B cell (primary cell): ENCODE results near the gene CCDC38.
"Not testable (repeated sequence)": the region's sequence is repeated elsewhere in the genome, so short reads cannot be mapped to it uniquely, and the experiment has no call there.

Experiments
- CTCF ChIP-seq: fragments of 200-600 bp; IDR thresholded peaks from one replicate; pipeline ENCODE4 v1.8.0; 2022; ENCODE audit warnings: antibody characterized with exemption, mild to moderate bottlenecking
- EZH2 ChIP-seq: IDR thresholded peaks from 2 replicates; pipeline ENCODE4 v1.6.1; 2012; ENCODE audit warnings: borderline replicate concordance, low read depth, mild to moderate bottlenecking, moderate library complexity, low read length; ENCODE audit not compliant: insufficient read depth, poor library complexity, severe bottlenecking

DNA sequence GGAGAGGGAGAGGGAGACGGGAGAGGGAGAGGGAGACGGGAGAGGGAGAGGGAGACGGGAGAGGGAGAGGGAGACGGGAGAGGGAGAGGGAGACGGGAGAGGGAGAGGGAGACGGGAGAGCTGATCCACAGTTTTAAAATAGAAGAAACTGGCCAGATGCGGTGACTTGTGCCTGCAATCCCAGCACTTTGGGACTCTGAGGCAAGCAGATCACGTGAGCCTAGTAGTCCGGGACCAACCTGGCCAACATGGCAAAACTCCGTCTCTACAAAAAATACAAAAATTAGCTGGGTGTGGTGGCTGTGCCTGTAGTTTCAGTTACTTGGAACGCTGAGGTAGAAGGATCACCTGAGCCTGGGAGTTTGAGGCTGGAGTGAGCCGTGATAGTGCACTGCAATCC, 100.0 kb downstream of the CCDC38 start:
- TF ChIP-seq CTCF, EZH2: not testable (repeated sequence)
